HCT116 (cell line): ENCODE measurements around the gene ZNF544. TPM values are rescaled to one million over a fixed set of nuclear protein-coding genes. Genes with fewer than 3 reads are reported as not detected.

Source experiments
- ATAC-seq: fragments of 200-7000 bp; cut with Tn5 transposase; 2 replicates; pipeline ENCODE4 v1.9.1; 2020; ENCODE audit warnings: mild to moderate bottlenecking, moderate library complexity
- BruUV-seq: library from RNA; stranded (reverse); fragments of 400-500 nt; replicated peaks from 2 replicates; lab custom pipeline; 2021; lab: Mats Ljungman, UMichigan
- CTCF ChIA-PET: fragments of 300-600 bp; sonication (Branson Sonifier 250); formaldehyde crosslinking; loops from one replicate; lab custom pipeline; 2021; ENCODE audit warnings: antibody characterized with exemption; lab: Charles Lee
- POLR2A ChIA-PET: fragments of 300-600, 350-600 bp; sonication (Branson Sonifier 250); formaldehyde crosslinking; loops from one replicate; lab custom pipeline; 2021; ENCODE audit warnings: antibody characterized with exemption; lab: Charles Lee
- RAD21 ChIA-PET, 2 experiments: fragments of 300-600 bp; sonication (Branson Sonifier 250); formaldehyde crosslinking; loops; one replicate each; lab custom pipeline; 2023; ENCODE audit warnings: low total read pairs in 2 of 2; ENCODE audit not compliant: uncharacterized antibody in 2 of 2, unreplicated experiment in 2 of 2, low non-redundant PET in 1 of 2; lab: Charles Lee
- DNase-seq: peaks from one replicate; pipeline ENCODE4 v3.0.0-alpha.2; 2010; ENCODE audit warnings: low read depth, low spot score
- H2AFZ ChIP-seq: fragments of 200-600 bp; shearing (Covaris generic), sonication (generic); 2 replicates; pipeline ENCODE4 v1.6.1; 2017; ENCODE audit warnings: low read depth, mixed run types, mixed read lengths, antibody characterized with exemption, low read length; ENCODE audit not compliant: poor library complexity, severe bottlenecking
- H3K27ac ChIP-seq: 2 replicates; pipeline ENCODE4 v1.5.1; 2012; ENCODE audit warnings: low read depth, low read length
- H3K27me3 ChIP-seq: fragments of 200-600 bp; sonication (generic); 2 replicates; pipeline ENCODE4 v1.6.1; 2016; ENCODE audit warnings: mixed run types, low read length, mixed read lengths; ENCODE audit not compliant: insufficient read depth
- H3K36me3 ChIP-seq, 2 experiments: fragments of 200-500 bp in 1 of 2; fragments of 200-600 bp in 1 of 2; sonication (Bioruptor generic) in 1 of 2; sonication (generic) in 1 of 2; 2 replicates each; pipeline versions ENCODE4 v1.5.1 to v1.6.1; 2014 to 2016; ENCODE audit warnings: low read length in 2 of 2, inconsistent platforms in 1 of 2, mixed read lengths in 1 of 2, mixed run types in 1 of 2; ENCODE audit not compliant: insufficient read depth in 2 of 2, control insufficient read depth in 1 of 2
- H3K4me1 ChIP-seq, 2 experiments: fragments of 200-600 bp in 1 of 2; sonication (generic) in 1 of 2; 2 replicates each; pipeline versions ENCODE4 v1.5.1 to v1.6.1; 2012 to 2017; ENCODE audit warnings: low read length in 2 of 2, inconsistent platforms in 1 of 2, mild to moderate bottlenecking in 1 of 2, mixed read lengths in 1 of 2, mixed run types in 1 of 2, moderate library complexity in 1 of 2; ENCODE audit not compliant: insufficient read depth in 2 of 2, control insufficient read depth in 1 of 2
- H3K4me2 ChIP-seq: fragments of 200-600 bp; sonication (generic); 2 replicates; pipeline ENCODE4 v1.6.1; 2017; ENCODE audit warnings: mixed run types, low read length, mixed read lengths
- H3K4me3 ChIP-seq, 2 experiments: fragments of 200-600 bp in 1 of 2; sonication (generic) in 1 of 2; replicated peaks in 1 of 2; 2 replicates each; pipeline ENCODE4 v1.5.1; 2011 to 2016; ENCODE audit warnings: low read length in 2 of 2, control low read depth in 1 of 2, low read depth in 1 of 2, mild to moderate bottlenecking in 1 of 2, mixed read lengths in 1 of 2, mixed run types in 1 of 2
- H3K79me2 ChIP-seq: fragments of 200-600 bp; sonication (generic); 2 replicates; pipeline ENCODE4 v1.6.1; 2017; ENCODE audit warnings: mild to moderate bottlenecking, mixed run types, low read length, moderate library complexity, mixed read lengths; ENCODE audit not compliant: insufficient read depth
- H3K9ac ChIP-seq: fragments of 200-600 bp; sonication (generic); 2 replicates; pipeline ENCODE4 v1.6.1; 2016; ENCODE audit warnings: low read length, mixed read lengths
- H3K9me2 ChIP-seq: fragments of 200-600 bp; sonication (generic), shearing (Covaris generic); 2 replicates; pipeline ENCODE4 v1.6.1; 2017; ENCODE audit warnings: mixed run types, mild to moderate bottlenecking, moderate library complexity; ENCODE audit not compliant: insufficient read depth
- H3K9me3 ChIP-seq, 2 experiments: fragments of 200-500 bp in 1 of 2; fragments of 200-600 bp in 1 of 2; sonication (Bioruptor generic) in 1 of 2; sonication (generic) in 1 of 2; 2 replicates each; pipeline ENCODE4 v1.6.1; 2014 to 2017; ENCODE audit warnings: low read length in 2 of 2, mixed read lengths in 2 of 2, inconsistent platforms in 1 of 2, low read depth in 1 of 2, mild to moderate bottlenecking in 1 of 2, mixed run types in 1 of 2, moderate library complexity in 1 of 2; ENCODE audit not compliant: control insufficient read depth in 1 of 2, insufficient read depth in 1 of 2
- H4K20me1 ChIP-seq: fragments of 200-600 bp; sonication (generic), shearing (Covaris generic); 2 replicates; pipeline ENCODE4 v1.6.1; 2017; ENCODE audit warnings: mixed run types, mild to moderate bottlenecking, moderate library complexity; ENCODE audit not compliant: insufficient read depth
- ATF3 ChIP-seq: IDR thresholded peaks from 2 replicates; pipeline ENCODE4 v1.6.1; 2012
- CBX3 ChIP-seq: IDR thresholded peaks from 2 replicates; pipeline ENCODE4 v1.6.1; 2012; ENCODE audit warnings: low read depth
- CEBPB ChIP-seq: IDR thresholded peaks from 2 replicates; pipeline ENCODE4 v1.6.1; 2012; ENCODE audit warnings: low read depth
- ELF1 ChIP-seq: IDR thresholded peaks from 2 replicates; pipeline ENCODE4 v1.6.1; 2012; ENCODE audit warnings: low read depth, borderline replicate concordance
- EZH2 ChIP-seq: fragments of 200-600 bp; sonication (generic); IDR thresholded peaks from 2 replicates; pipeline ENCODE4 v1.6.1; 2017; ENCODE audit warnings: antibody characterized with exemption, mixed run types
- EZH2phosphoT487 ChIP-seq: fragments of 200-600 bp; IDR thresholded peaks from 2 replicates; pipeline ENCODE4 v1.6.1; 2018; ENCODE audit warnings: antibody characterized with exemption, borderline replicate concordance
- FOSL1 ChIP-seq: IDR thresholded peaks from 2 replicates; pipeline ENCODE4 v1.6.1; 2012; ENCODE audit warnings: low read depth
- MAX ChIP-seq: IDR thresholded peaks from 2 replicates; pipeline ENCODE4 v1.6.1; 2012
- RAD21 ChIP-seq: IDR thresholded peaks from 2 replicates; pipeline ENCODE4 v1.6.1; 2012; ENCODE audit warnings: low read depth, mild to moderate bottlenecking
- SIN3A ChIP-seq: IDR thresholded peaks from 2 replicates; pipeline ENCODE4 v1.6.1; 2012; ENCODE audit warnings: low read depth
- SP1 ChIP-seq: IDR thresholded peaks from 2 replicates; pipeline ENCODE4 v1.6.1; 2012; ENCODE audit warnings: low read depth
- SRF ChIP-seq: IDR thresholded peaks from 2 replicates; pipeline ENCODE4 v1.6.1; 2012; ENCODE audit warnings: low read depth
- TCF7L2 ChIP-seq: IDR thresholded peaks from 2 replicates; pipeline ENCODE4 v1.7.0; 2011; ENCODE audit warnings: borderline replicate concordance, inconsistent platforms; ENCODE audit not compliant: insufficient read depth, insufficient read length; ENCODE audit errors: extremely low read depth
- YY1 ChIP-seq: IDR thresholded peaks from 2 replicates; pipeline ENCODE4 v1.6.1; 2011; ENCODE audit warnings: low read length, low read depth, moderate library complexity, mild to moderate bottlenecking; ENCODE audit not compliant: insufficient replicate concordance; ENCODE audit errors: extremely low read depth
- ZBTB33 ChIP-seq: IDR thresholded peaks from 2 replicates; pipeline ENCODE4 v1.6.1; 2011; ENCODE audit warnings: mild to moderate bottlenecking, low read length, moderate library complexity; ENCODE audit not compliant: insufficient replicate concordance; ENCODE audit errors: extremely low read depth
- ZNF274 ChIP-seq: fragments of 200-500 bp; sonication (Bioruptor generic); IDR thresholded peaks from 2 replicates; pipeline ENCODE4 v1.6.1; 2014; ENCODE audit warnings: mild to moderate bottlenecking, low read depth, low read length, inconsistent platforms
- intact Hi-C: fragments of 100-400 bp; cut with micrococcal nuclease; formaldehyde crosslinking; loops from 2 replicates; pipeline ENCODE4 v1.10.0; 2022
- total RNA-seq: library from RNA; stranded (reverse); gene quantifications from one replicate; pipeline ENCODE4 v1.2.1, GENCODE V29; 2021; ENCODE audit not compliant: unreplicated experiment

The ZNF544 gene
- total RNA-seq, 1 experiment from 2014 or later, result 46.3 TPM

GRCh38 chr19:58217607-58218391, 10.9 kb upstream of the ZNF544 start:
- H4K20me1 ChIP-seq, result no peaks in the 10 kb centered on the region
- peaks cover 0 to 2% of the 10 kb centered on the region in 2 experiments; a peak in 1 of 4 replicates for H3K36me3 ChIP-seq
- no peak overlapping the region for H3K9ac ChIP-seq
- no peaks in the 10 kb centered on the region for H3K27me3 ChIP-seq
- TF ChIP-seq ATF3, result no peak
- no peak for TF ChIP-seq SIN3A
- TF ChIP-seq EZH2, result no peak
- TF ChIP-seq FOSL1, result no peak
- TF ChIP-seq CBX3, result no peak
- TF ChIP-seq SP1, result no peak
- TF ChIP-seq ELF1, result no peak
- TF ChIP-seq YY1, result no peak
- no peak for TF ChIP-seq RAD21
- TF ChIP-seq EZH2phosphoT487, result no peak
- TF ChIP-seq SRF, result no peak
- TF ChIP-seq MAX, result no peak
- TF ChIP-seq ZNF274, result no peak
- no peak for TF ChIP-seq ZBTB33
- TF ChIP-seq CEBPB, result no peak
- TF ChIP-seq TCF7L2, result no peak
- H3K4me1 ChIP-seq, result no peaks in the 10 kb centered on the region
- H3K4me2 ChIP-seq, result no peak overlapping the region
- ChIA-PET POLR2A (no interaction called here), RAD21 (no interaction called here), CTCF (no interaction called here)
- no peaks in the 10 kb centered on the region for H3K79me2 ChIP-seq
- no peak overlapping the region for H2AFZ ChIP-seq
- H3K9me3 ChIP-seq, result peaks cover 22 to 28% of the 10 kb centered on the region in 2 experiments; a peak in 3 of 4 replicates
- H3K4me3 ChIP-seq, result no peak overlapping the region
- no peak for DNase-seq
- no peak overlapping the region for H3K27ac ChIP-seq
- intact Hi-C loops, result loop anchor here (5.0 kb wide), 1 partner anchor 300 kb away; the partner anchor contains the start of gene ZBTB45
- ATAC-seq, result no peak
- no TSS peak for BruUV-seq
- no peaks in the 10 kb centered on the region for H3K9me2 ChIP-seq
